IMR-90 (cell line): ENCODE data around the gene ERP44. TPM values are rescaled to one million over a fixed set of nuclear protein-coding genes. Genes with fewer than 3 reads are reported as not detected.

Experiments
- ATAC-seq: fragments of 200-7000 bp; cut with Tn5 transposase; 2 replicates; pipeline ENCODE4 v1.9.1; 2020; ENCODE audit warnings: low read depth, mild to moderate bottlenecking, moderate library complexity
- BruUV-seq: library from RNA; stranded (reverse); fragments of 400-500 nt; replicated peaks from 2 replicates; lab custom pipeline; 2021; lab: Mats Ljungman, UMichigan
- CTCF ChIA-PET: fragments of 300-600 bp; formaldehyde crosslinking; extraction: SDS; loops from one replicate; lab custom pipeline; 2021; ENCODE audit warnings: antibody characterized with exemption; lab: Yijun Ruan, JAX
- POLR2A ChIA-PET: fragments of 300-600 bp; sonication (Branson Sonifier 250); formaldehyde crosslinking; loops from one replicate; lab custom pipeline; 2022; ENCODE audit warnings: antibody characterized with exemption; ENCODE audit not compliant: unreplicated experiment; lab: Charles Lee
- DNase-seq: peaks from one replicate; pipeline ENCODE4 v3.0.0; 2013
- H2AFZ ChIP-seq: replicated peaks from 2 replicates; pipeline ENCODE3; 2013; ENCODE audit warnings: low read length, mild to moderate bottlenecking; ENCODE audit not compliant: poor library complexity
- H2AK5ac ChIP-seq: 2 replicates; pipeline ENCODE4 v1.6.1; 2013; ENCODE audit warnings: low read depth, low read length, inconsistent platforms
- H2AK9ac ChIP-seq: replicated peaks from 2 replicates; pipeline ENCODE3; 2013; ENCODE audit warnings: mild to moderate bottlenecking, low read depth, low read length, moderate library complexity; ENCODE audit not compliant: poor library complexity
- H2BK120ac ChIP-seq: 2 replicates; pipeline ENCODE4 v1.6.1; 2013; ENCODE audit warnings: low read depth, low read length, inconsistent platforms
- H2BK15ac ChIP-seq: 3 replicates; pipeline ENCODE4 v1.6.1; 2013; ENCODE audit warnings: low read depth, low read length, inconsistent platforms
- H2BK20ac ChIP-seq: 2 replicates; pipeline ENCODE4 v1.6.1; 2013; ENCODE audit warnings: low read depth, mild to moderate bottlenecking, inconsistent platforms, low read length, moderate library complexity
- H2BK5ac ChIP-seq: 2 replicates; pipeline ENCODE4 v1.6.1; 2013; ENCODE audit warnings: mild to moderate bottlenecking, low read depth, low read length, inconsistent platforms; ENCODE audit not compliant: poor library complexity, severe bottlenecking
- H3K14ac ChIP-seq: replicated peaks from 2 replicates; pipeline ENCODE4 v1.6.1; 2013; ENCODE audit warnings: low read depth, low read length, inconsistent platforms
- H3K18ac ChIP-seq: 2 replicates; pipeline ENCODE4 v1.6.1; 2013; ENCODE audit warnings: low read depth, low read length, control low read depth
- H3K23ac ChIP-seq: 2 replicates; pipeline ENCODE4 v1.6.1; 2013; ENCODE audit warnings: low read depth, low read length, inconsistent platforms
- H3K27ac ChIP-seq: 2 replicates; pipeline ENCODE4 v1.5.1; 2013; ENCODE audit warnings: mild to moderate bottlenecking, control low read depth, low read length; ENCODE audit not compliant: insufficient read depth
- H3K27me3 ChIP-seq: 2 replicates; pipeline ENCODE4 v1.6.1; 2013; ENCODE audit warnings: low read length; ENCODE audit not compliant: control insufficient read depth, insufficient read depth
- H3K36me3 ChIP-seq: 2 replicates; pipeline ENCODE4 v1.6.1; 2013; ENCODE audit warnings: low read length, mixed read lengths; ENCODE audit not compliant: control insufficient read depth, insufficient read depth
- H3K4ac ChIP-seq: 2 replicates; pipeline ENCODE4 v1.6.1; 2013; ENCODE audit warnings: low read depth, low read length, inconsistent platforms
- H3K4me1 ChIP-seq: 2 replicates; pipeline ENCODE4 v1.6.1; 2013; ENCODE audit warnings: low read length, mixed read lengths; ENCODE audit not compliant: control insufficient read depth, insufficient read depth
- H3K4me2 ChIP-seq: 2 replicates; pipeline ENCODE4 v1.6.1; 2013; ENCODE audit warnings: low read depth, mild to moderate bottlenecking, control low read depth, low read length, moderate library complexity
- H3K4me3 ChIP-seq: 2 replicates; pipeline ENCODE4 v1.5.1; 2013; ENCODE audit warnings: low read depth, mild to moderate bottlenecking, control low read depth, low read length, moderate library complexity; ENCODE audit not compliant: insufficient read depth
- H3K56ac ChIP-seq: 2 replicates; pipeline ENCODE4 v1.6.1; 2013; ENCODE audit warnings: low read length, inconsistent platforms; ENCODE audit not compliant: insufficient read depth; ENCODE audit errors: extremely low read depth
- H3K79me1 ChIP-seq, 2 experiments: 2 replicates each; pipeline ENCODE4 v1.6.1; 2013; ENCODE audit warnings: low read length in 2 of 2, inconsistent platforms in 1 of 2, low read depth in 1 of 2
- H3K9ac ChIP-seq: 2 replicates; pipeline ENCODE4 v1.6.1; 2013; ENCODE audit warnings: low read depth, low read length, control low read depth
- H3K9me1 ChIP-seq: 2 replicates; pipeline ENCODE4 v1.6.1; 2013; ENCODE audit warnings: low read length, inconsistent platforms; ENCODE audit not compliant: insufficient read depth
- H3K9me3 ChIP-seq: 2 replicates; pipeline ENCODE4 v1.6.1; 2013; ENCODE audit warnings: low read length; ENCODE audit not compliant: control insufficient read depth, insufficient read depth
- H4K20me1 ChIP-seq: 2 replicates; pipeline ENCODE4 v1.6.1; 2013; ENCODE audit warnings: low read length, inconsistent platforms; ENCODE audit not compliant: insufficient read depth
- H4K5ac ChIP-seq: 2 replicates; pipeline ENCODE4 v1.6.1; 2013; ENCODE audit warnings: mild to moderate bottlenecking, low read depth, low read length, control low read depth
- H4K8ac ChIP-seq, 2 experiments: 2 replicates each; pipeline ENCODE4 v1.6.1; 2013; ENCODE audit warnings: low read depth in 2 of 2, low read length in 2 of 2, control low read depth in 1 of 2, inconsistent platforms in 1 of 2
- H4K91ac ChIP-seq: 2 replicates; pipeline ENCODE4 v1.6.1; 2013; ENCODE audit warnings: low read depth, low read length, inconsistent platforms; ENCODE audit not compliant: insufficient read depth
- CEBPB ChIP-seq: IDR thresholded peaks from 2 replicates; pipeline ENCODE4 v1.6.1; 2012; ENCODE audit warnings: low read depth, low read length, improper control_type of control experiment
- CHD1 ChIP-seq: IDR thresholded peaks from 2 replicates; pipeline ENCODE4 v1.6.1; 2012; ENCODE audit warnings: low read depth, low read length, improper control_type of control experiment
- CTCF ChIP-seq: conservative IDR thresholded peaks from 2 replicates; pipeline ENCODE4 v1.5.1; 2012; ENCODE audit warnings: mild to moderate bottlenecking, low read depth, low read length, improper control_type of control experiment
- MAFK ChIP-seq: IDR thresholded peaks from 2 replicates; pipeline ENCODE4 v1.6.1; 2012; ENCODE audit warnings: low read depth, low read length, improper control_type of control experiment
- MAZ ChIP-seq: IDR thresholded peaks from 2 replicates; pipeline ENCODE4 v1.6.1; 2012; ENCODE audit warnings: low read depth, mild to moderate bottlenecking, low read length, improper control_type of control experiment, moderate library complexity, borderline replicate concordance
- NFE2L2 ChIP-seq: fragments of 150-350 bp; IDR thresholded peaks from 2 replicates; pipeline ENCODE4 v1.6.1; 2016; ENCODE audit warnings: low read depth, mild to moderate bottlenecking, low read length
- POLR2A ChIP-seq: IDR thresholded peaks from 2 replicates; pipeline ENCODE4 v1.6.1; 2012; ENCODE audit warnings: mild to moderate bottlenecking, low read depth, low read length
- RAD21 ChIP-seq: IDR thresholded peaks from 2 replicates; pipeline ENCODE4 v1.6.1; 2012; ENCODE audit warnings: low read length, improper control_type of control experiment
- RCOR1 ChIP-seq: IDR thresholded peaks from 2 replicates; pipeline ENCODE4 v1.6.1; 2012; ENCODE audit warnings: mild to moderate bottlenecking, low read length, improper control_type of control experiment; ENCODE audit not compliant: insufficient replicate concordance
- RFX5 ChIP-seq: IDR thresholded peaks from 2 replicates; pipeline ENCODE4 v1.8.0; 2012; ENCODE audit warnings: low read depth, mild to moderate bottlenecking, low read length, moderate library complexity
- USF2 ChIP-seq: fragments of 150-350 bp; IDR thresholded peaks from 2 replicates; pipeline ENCODE4 v1.6.1; 2017; ENCODE audit warnings: mild to moderate bottlenecking, antibody characterized with exemption, low read length, low read depth
- WGBS, 2 experiments: methylation state at CpG; one replicate each; pipeline versions ENCODE4 v1.1.5 to v1.1.7; 2013; ENCODE audit warnings: missing lambda C conversion rate in 2 of 2; ENCODE audit not compliant: insufficient read length in 1 of 2; ENCODE audit errors: extremely low coverage in 2 of 2; 5-methylcytosine and 5-hydroxymethylcytosine counted together
- dilution Hi-C: fragments of 300-500 bp; cut with HindIII; formaldehyde crosslinking; loops from one replicate; pipeline ENCODE4 v1.14.3; 2018; ENCODE audit warnings: low sequenced_read_pairs; ENCODE audit not compliant: unreplicated experiment
- in situ Hi-C: fragments of 300-500 bp; cut with MboI; formaldehyde crosslinking; loops from 3 replicates; pipeline ENCODE4 v1.14.3; 2019; ENCODE audit warnings: low sequenced_read_pairs, inconsistent platforms, mixed read lengths
- intact Hi-C: fragments of 100-400 bp; cut with micrococcal nuclease; formaldehyde crosslinking; loops from 2 replicates; pipeline ENCODE4 v1.10.0; 2022
- polyA plus RNA-seq, 3 experiments: library from polyadenylated mRNA; depleted of rRNA; stranded (reverse); fragments of >200 nt; gene quantifications; 2 replicates each; pipeline ENCODE4 v1.2.3, GENCODE V29; 2012; ENCODE audit warnings: low replicate concordance in 1 of 3
- total RNA-seq: library from RNA; depleted of rRNA; stranded (reverse); fragments of >200 nt; gene quantifications from 2 replicates; pipeline ENCODE4 v1.2.3, GENCODE V29; 2012
- TF ChIP-seq, protein P1 (sequence below): fragments of 150-350 bp; IDR thresholded peaks from 2 replicates; pipeline ENCODE4 v1.6.1; 2016; ENCODE audit warnings: low read depth, mild to moderate bottlenecking, low read length, moderate library complexity, borderline replicate concordance

ERP44 gene
- total and polyA plus RNA-seq, 2 of the 4 experiments (the other 2 are of a cell fraction) = 9.1 to 13.5 TPM

GRCh38 chr9:100106616-100107015 is 7.8 kb upstream of the ERP44 start:
- H4K5ac ChIP-seq = no peak overlapping the region
- no peak overlapping the region for H2AK9ac ChIP-seq
- dilution Hi-C loops (no loop called here), in situ Hi-C loops (no loop called here), intact Hi-C loops (no loop called here)
- H4K20me1 ChIP-seq = peaks cover 3% of the 10 kb centered on the region; the same call in 1 of the 2 replicates
- DNase-seq = no peak
- H2AK5ac ChIP-seq = no peak overlapping the region
- H3K4ac ChIP-seq = no peak overlapping the region
- no peak overlapping the region for H2BK5ac ChIP-seq
- no peak overlapping the region for H3K56ac ChIP-seq
- no peak overlapping the region for H2BK20ac ChIP-seq
- H3K4me2 ChIP-seq = no peak overlapping the region
- peaks cover 13% of the 10 kb centered on the region for H3K36me3 ChIP-seq
- no peak overlapping the region for H3K14ac ChIP-seq
- H3K23ac ChIP-seq = no peak overlapping the region
- ATAC-seq = no peak
- no peak overlapping the region for H2BK120ac ChIP-seq
- no peaks in the 10 kb centered on the region for H3K9me3 ChIP-seq
- H3K9ac ChIP-seq = no peak overlapping the region
- ChIA-PET CTCF (no interaction called here), POLR2A (no interaction called here)
- no peaks in the 10 kb centered on the region for H3K27me3 ChIP-seq
- H3K27ac ChIP-seq = no peak overlapping the region
- BruUV-seq = no TSS peak
- H3K4me1 ChIP-seq = 0 out of 2 replicates have a peak, but pooled peaks cover 2% of the 10 kb centered on the region
- H3K79me1 ChIP-seq = peaks cover 8 to 25% of the 10 kb centered on the region in 2 experiments; a peak in 3 of 4 replicates
- TF ChIP-seq MAZ (no peak), CTCF (no peak), CHD1 (no peak), POLR2A (no peak), NFE2L2 (no peak), RCOR1 (no peak), RFX5 (no peak), USF2 (no peak), MAFK (no peak), RAD21 (no peak), CEBPB (no peak)
- TF ChIP-seq, protein P1, sequence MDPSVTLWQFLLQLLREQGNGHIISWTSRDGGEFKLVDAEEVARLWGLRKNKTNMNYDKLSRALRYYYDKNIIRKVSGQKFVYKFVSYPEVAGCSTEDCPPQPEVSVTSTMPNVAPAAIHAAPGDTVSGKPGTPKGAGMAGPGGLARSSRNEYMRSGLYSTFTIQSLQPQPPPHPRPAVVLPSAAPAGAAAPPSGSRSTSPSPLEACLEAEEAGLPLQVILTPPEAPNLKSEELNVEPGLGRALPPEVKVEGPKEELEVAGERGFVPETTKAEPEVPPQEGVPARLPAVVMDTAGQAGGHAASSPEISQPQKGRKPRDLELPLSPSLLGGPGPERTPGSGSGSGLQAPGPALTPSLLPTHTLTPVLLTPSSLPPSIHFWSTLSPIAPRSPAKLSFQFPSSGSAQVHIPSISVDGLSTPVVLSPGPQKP = no peak
- no peak overlapping the region for H2BK15ac ChIP-seq
- no peak overlapping the region for H3K18ac ChIP-seq
- no peak overlapping the region for H2AFZ ChIP-seq
- H4K91ac ChIP-seq = no peak overlapping the region
- H4K8ac ChIP-seq = no peak overlapping the region
- H3K9me1 ChIP-seq = peaks cover 12% of the 10 kb centered on the region; the same call in 1 of the 2 replicates
- no CpG with 5 or more reads among the region's 2 CpGs for WGBS, 2 experiments
- H3K4me3 ChIP-seq = no peak overlapping the region
